SW480 (cell line): ENCODE data around the gene ARHGAP1.

Experiments
- DNase-seq: peaks from one replicate; pipeline ENCODE4 v3.0.0-alpha.2; 2016; ENCODE audit warnings: low spot score

The ARHGAP1 gene

GRCh38 chr11:46694072-46694471 is 6.3 kb downstream of the ARHGAP1 start:
- DNase-seq: no peak

- DNase-seq: no peak
These were observed 6.8 kb downstream of the ARHGAP1 start for GRCh38 chr11:46693597-46694012.

- DNase-seq: no peak
These were observed 8.0 kb downstream of the ARHGAP1 start for GRCh38 chr11:46692450-46692849.

DNA sequence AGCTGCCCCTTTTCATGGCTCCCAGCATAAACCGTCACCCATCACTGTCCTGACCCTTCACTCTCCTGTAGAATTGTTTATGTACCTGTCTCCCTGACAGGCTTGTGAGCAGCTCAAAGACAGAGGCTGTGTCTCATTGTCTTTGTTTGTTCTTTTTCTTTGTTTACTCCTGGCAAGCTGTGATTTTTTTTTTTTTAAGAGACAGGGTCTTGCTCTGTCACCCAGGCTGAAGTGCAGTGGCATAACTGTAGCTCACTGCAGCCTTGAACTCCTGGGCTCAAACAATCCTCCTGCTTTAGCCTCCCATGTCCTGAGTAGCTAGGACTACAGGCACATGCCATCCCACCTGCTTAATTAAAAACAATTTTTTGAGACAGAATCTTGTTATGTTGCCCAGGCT is 9.7 kb downstream of the ARHGAP1 start:
- DNase-seq: no peak

DNA sequence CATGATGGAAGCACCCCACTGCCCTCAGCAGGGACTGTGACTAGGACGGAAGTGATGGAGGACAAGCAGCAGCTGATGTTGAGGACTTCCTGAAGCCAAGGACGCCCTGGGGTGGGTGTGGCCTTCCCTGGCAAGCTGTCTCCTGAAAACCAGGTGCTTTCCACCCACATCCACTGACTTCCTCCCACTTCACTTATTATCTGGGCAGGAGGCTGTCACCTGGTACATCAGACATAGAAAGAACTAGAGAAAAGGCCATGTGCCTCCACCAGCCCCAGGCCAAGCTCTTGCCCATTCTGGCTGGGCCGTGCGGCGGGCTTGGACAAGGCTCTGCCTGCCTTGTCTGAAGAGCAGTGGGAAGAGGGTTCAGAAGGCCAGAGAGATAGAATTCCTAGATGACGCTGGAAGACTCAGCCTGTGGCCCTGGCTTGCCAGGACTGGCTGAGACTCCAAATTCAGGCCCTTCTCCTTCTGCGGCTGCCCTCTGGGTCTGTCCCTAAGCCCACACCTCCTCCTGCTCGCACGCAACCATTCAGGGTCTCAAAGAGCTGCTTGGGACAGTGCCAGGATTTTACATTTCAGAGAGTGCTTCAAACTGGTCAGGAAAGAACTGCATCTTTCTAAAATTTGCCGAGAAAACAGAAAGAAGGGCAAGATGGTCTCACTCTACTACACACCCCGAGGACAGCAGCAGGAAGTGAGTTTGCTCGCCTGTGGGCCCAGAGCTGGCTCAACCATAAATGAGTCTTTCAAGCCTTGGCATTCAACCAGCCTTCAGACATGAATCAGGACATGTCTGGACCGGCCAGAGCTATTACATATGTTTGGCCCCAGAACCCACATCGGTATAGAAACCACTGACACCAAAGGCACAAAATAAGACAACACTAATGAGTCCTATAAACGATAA is 13.3 kb downstream of the ARHGAP1 start:
- DNase-seq: no peak

DNA sequence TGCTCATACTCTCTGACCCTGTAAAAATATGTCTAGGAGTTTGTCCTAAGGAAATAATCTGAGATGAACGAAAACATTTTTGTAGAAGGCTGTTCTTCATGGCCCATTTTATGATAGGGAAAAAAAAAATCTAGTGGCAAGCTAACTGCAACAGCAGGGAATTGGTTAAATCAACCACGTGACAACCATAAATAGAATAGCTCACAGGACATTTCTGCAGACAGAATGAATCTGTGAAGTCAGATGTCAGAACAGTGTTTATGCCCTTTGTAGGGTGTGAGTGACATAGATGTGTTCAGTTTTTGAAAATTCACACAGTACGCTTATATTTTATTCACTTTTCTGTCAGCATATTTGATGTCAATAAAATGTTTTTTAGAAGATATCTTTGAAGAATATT is 16.1 kb downstream of the ARHGAP1 start:
- DNase-seq: no peak

GRCh38 chr11:46682773-46683752 is 17.4 kb downstream of the ARHGAP1 start:
- no peak for DNase-seq

GRCh38 chr11:46681814-46682213 is 18.6 kb downstream of the ARHGAP1 start:
- no peak for DNase-seq

DNA sequence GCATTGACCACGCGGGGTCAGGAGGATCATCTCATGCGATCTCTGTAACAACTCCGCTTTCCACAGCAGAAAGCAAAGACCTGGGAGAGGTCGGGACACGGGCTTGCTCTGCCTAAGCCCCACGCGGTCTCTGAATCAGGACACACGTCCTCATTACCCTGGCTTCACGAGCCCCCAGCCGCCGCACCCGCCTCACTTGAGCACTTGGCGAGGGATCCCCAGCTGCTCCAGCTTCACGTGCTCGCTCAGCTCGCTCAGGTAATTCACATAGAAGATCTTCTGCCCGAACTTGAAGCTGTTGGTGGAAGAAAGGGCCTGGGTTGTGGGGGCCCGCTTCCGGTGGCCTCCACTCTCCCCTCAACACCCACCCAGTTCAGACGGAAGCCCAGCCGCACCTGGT is 19.6 kb downstream of the ARHGAP1 start:
- no peak for DNase-seq

GRCh38 chr11:46680164-46680760 is 20.2 kb downstream of the ARHGAP1 start:
- no peak for DNase-seq

DNA sequence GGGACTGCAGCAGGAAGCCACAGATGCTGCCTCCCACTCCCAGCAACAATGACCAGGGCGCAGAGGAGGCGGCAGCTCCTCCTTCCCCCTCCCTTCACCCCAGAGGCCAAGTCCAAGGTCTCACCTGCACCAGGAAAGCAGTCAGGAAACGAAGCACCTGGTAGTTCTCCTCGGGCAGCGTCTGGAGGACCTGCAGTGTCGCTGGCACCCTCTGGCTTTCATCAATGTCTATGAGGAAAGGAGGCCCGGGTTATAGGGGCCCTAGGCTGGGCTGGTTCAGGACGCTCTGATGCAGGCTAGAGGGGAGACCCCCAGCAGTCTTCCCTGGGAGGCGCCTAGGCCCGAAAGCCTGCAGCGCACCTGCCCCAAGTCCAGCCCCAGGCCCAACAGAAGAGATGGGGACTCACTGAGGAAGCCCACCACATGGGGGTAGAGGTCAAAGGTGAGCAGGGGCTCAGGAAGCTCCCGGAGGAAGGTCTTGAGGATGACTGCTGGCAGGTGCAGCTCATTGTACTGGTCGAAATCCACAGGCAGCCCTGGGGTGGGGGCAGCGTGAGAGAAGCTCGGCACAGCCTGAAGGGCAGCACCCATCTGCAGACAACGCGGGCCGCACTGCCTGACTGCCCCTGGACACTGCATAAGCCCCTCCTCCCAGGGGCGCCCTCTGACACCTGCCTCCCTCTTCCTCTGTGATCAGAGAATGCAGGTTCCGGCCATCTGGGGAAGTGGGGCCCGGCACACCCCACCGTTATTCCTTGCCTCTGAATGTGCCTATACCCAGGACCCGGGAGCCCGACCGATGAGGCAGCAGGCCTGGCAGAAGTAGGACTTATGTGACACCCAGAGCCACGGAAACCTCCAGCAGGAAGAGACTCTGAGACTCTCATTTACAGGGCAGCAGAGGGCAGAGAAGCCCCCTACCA is 20.9 kb downstream of the ARHGAP1 start:
- no peak for DNase-seq

GRCh38 chr11:46678741-46679130 is 21.7 kb downstream of the ARHGAP1 start:
- DNase-seq: no peak

- no peak for DNase-seq
These were observed 22.3 kb downstream of the ARHGAP1 start for GRCh38 chr11:46677991-46678740.

GRCh38 chr11:46677169-46677568 is 23.2 kb downstream of the ARHGAP1 start:
- DNase-seq: no peak

DNA sequence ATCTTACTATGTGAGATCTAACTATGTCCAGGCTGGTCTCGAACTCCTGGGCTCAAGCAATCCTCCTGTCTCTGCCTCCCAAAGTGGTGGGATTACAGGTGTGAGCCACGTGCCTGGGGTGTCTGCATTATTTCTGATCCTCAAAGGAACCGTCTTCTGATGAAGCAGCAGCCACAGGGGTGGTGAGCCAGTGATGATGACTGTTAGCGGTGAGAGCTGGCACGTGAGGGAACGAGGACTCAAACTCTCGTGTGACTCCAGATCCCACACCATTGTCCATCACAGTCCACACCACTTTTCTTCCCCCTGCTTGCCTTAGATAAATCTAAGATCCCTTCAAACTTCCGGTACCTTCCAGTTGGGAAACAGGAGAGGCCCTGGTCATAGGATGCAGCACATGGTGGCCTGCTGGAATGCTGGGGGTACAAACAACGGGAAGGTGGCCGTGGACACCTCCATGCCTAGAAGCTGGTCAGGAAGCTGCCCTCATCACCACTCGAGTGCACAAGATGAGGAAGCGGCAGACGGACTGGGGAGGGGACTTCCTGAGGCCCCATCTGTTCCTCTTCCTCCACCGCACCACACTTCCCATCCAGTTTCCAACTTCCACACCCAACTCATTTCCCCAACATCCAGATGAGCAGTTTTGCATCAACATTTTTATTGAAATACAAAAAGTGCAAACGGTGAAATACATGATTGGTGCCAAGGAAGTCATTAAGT is 23.8 kb downstream of the ARHGAP1 start:
- DNase-seq: no peak

DNA sequence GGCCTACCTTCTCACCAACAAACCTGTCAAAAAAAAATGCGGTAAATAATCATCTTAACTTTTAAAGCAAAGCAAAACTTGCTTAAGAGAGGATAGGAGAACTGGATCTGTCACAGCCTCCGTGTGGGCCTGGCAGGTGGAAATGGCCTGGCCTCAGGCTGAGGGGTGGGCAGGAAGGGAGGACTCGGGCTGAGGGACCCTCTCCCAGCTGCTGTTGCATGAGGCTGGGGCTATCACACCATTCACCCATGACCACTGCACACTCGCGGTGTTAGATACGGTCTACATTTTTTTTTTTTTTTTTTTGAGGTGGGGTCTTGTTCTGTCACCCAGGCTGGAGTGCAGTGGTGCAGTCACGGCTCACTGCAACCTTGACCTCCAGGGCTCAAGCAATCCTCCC is 24.5 kb downstream of the ARHGAP1 start:
- DNase-seq: no peak

GRCh38 chr11:46675288-46675851 is 25.0 kb downstream of the ARHGAP1 start:
- DNase-seq: no peak

GRCh38 chr11:46674463-46675287 is 25.7 kb downstream of the ARHGAP1 start:
- no peak for DNase-seq
